Astrocyte (in vitro differentiated cells and primary cell): ENCODE measurements around the gene POMT2. TPM values are rescaled to one million over a fixed set of nuclear protein-coding genes. Genes with fewer than 3 reads are reported as not detected.

Source experiments
- DNase-seq: peaks from one replicate; pipeline ENCODE4 v3.0.0-alpha.2; 2010; ENCODE audit warnings: low read depth
- FAIRE-seq: peaks from 2 replicates; lab custom pipeline; 2011; peaks lifted over from hg19 to GRCh38; lab: Jason Lieb, UNC
- H2AFZ ChIP-seq: 2 replicates; pipeline ENCODE4 v1.6.0; 2012; ENCODE audit warnings: low read depth, low read length, inconsistent platforms
- H3K27ac ChIP-seq: 2 replicates; pipeline ENCODE4 v1.5.1; 2011; ENCODE audit warnings: low read depth, low read length, inconsistent platforms
- H3K27me3 ChIP-seq: 2 replicates; pipeline ENCODE4 v1.6.0; 2011; ENCODE audit warnings: low read length, inconsistent platforms; ENCODE audit not compliant: insufficient read depth
- H3K36me3 ChIP-seq: 2 replicates; pipeline ENCODE4 v1.5.1; 2011; ENCODE audit warnings: low read length, inconsistent platforms; ENCODE audit not compliant: insufficient read depth
- H3K4me1 ChIP-seq: 2 replicates; pipeline ENCODE4 v1.5.1; 2011; ENCODE audit warnings: low read length, inconsistent platforms; ENCODE audit not compliant: insufficient read depth
- H3K4me2 ChIP-seq: 2 replicates; pipeline ENCODE4 v1.6.0; 2012; ENCODE audit warnings: low read length, inconsistent platforms
- H3K4me3 ChIP-seq: 2 replicates; pipeline ENCODE4 v1.5.1; 2011; ENCODE audit warnings: low read depth, mild to moderate bottlenecking, low read length, inconsistent platforms; ENCODE audit not compliant: insufficient read depth
- H3K79me2 ChIP-seq: 2 replicates; pipeline ENCODE4 v1.6.0; 2012; ENCODE audit warnings: mild to moderate bottlenecking, low read length, inconsistent platforms; ENCODE audit not compliant: insufficient read depth
- H3K9ac ChIP-seq: 2 replicates; pipeline ENCODE4 v1.6.0; 2012; ENCODE audit warnings: mild to moderate bottlenecking, low read length, inconsistent platforms
- H3K9me3 ChIP-seq: 2 replicates; pipeline ENCODE4 v1.5.1; 2012; ENCODE audit warnings: low read depth, mild to moderate bottlenecking, low read length, inconsistent platforms; ENCODE audit not compliant: insufficient read depth
- H4K20me1 ChIP-seq: 2 replicates; pipeline ENCODE4 v1.6.0; 2012; ENCODE audit warnings: low read length, inconsistent platforms; ENCODE audit not compliant: insufficient read depth
- H3K27ac Mint-ChIP-seq: one replicate; pipeline ENCODE4 v1.8.0; 2021; ENCODE audit warnings: mild to moderate bottlenecking, mixed read lengths; ENCODE audit not compliant: unreplicated experiment
- H3K27me3 Mint-ChIP-seq: one replicate; pipeline ENCODE4 v1.8.0; 2021; ENCODE audit warnings: low read depth, mixed read lengths; ENCODE audit not compliant: unreplicated experiment
- H3K36me3 Mint-ChIP-seq: one replicate; pipeline ENCODE4 v1.8.0; 2021; ENCODE audit warnings: low read depth, mixed read lengths; ENCODE audit not compliant: unreplicated experiment
- H3K4me1 Mint-ChIP-seq: one replicate; pipeline ENCODE4 v1.8.0; 2021; ENCODE audit warnings: low read depth, mixed read lengths; ENCODE audit not compliant: unreplicated experiment
- H3K4me3 Mint-ChIP-seq: one replicate; pipeline ENCODE4 v1.8.0; 2021; ENCODE audit warnings: mild to moderate bottlenecking, moderate library complexity, mixed read lengths; ENCODE audit not compliant: unreplicated experiment
- H3K9me3 Mint-ChIP-seq: one replicate; pipeline ENCODE4 v1.8.0; 2021; ENCODE audit warnings: mild to moderate bottlenecking, mixed read lengths; ENCODE audit not compliant: unreplicated experiment
- EZH2 ChIP-seq: IDR thresholded peaks from 2 replicates; pipeline ENCODE4 v1.6.1; 2012; ENCODE audit warnings: mild to moderate bottlenecking, low read length, inconsistent platforms; ENCODE audit not compliant: insufficient read depth
- total RNA-seq: library from RNA; stranded (reverse); gene quantifications from 2 replicates; pipeline ENCODE4 v1.2.1, GENCODE V29; 2021
- TF ChIP-seq, protein P1 (sequence below): IDR thresholded peaks from 2 replicates; pipeline ENCODE4 v1.5.1; 2011; ENCODE audit warnings: low read depth, mild to moderate bottlenecking, inconsistent platforms, low read length, moderate library complexity; ENCODE audit not compliant: insufficient read depth

Gene POMT2
- total RNA-seq, 1 donor from 2014 or later = 53.4 TPM

DNA sequence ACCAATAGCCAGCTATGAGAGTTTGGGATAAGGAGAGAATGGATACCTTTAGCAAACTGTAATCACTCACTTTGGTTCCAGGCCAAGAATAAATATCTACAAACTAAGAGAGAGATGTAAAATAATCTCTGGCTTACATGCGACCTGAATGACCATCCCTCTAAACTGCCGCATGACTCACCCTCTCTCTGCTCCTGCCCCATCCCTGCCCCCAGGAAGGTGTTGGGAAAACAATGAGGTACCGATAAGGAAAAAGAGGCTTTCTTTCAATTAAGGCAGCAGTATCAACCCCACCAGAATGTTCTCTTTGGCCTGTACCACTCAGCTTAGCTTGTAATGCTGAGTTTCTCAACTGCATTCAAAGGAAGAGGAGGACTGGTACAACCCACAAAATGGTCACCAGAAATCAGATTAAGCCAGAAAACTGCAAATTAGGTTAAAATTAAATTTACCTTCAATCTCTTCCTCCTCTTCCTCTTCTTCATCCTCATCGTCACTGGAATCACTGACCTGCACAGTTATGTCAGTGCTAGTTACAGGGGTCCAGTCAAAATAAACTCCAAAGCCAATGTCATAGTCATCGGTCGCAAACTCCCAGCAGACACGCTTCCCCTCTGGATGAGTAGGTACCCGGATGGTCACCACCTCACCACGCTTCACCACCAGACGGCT, 22.2 kb upstream of the POMT2 start:
- no peaks in the 10 kb centered on the region for H3K36me3 ChIP-seq
- no peak for FAIRE-seq
- no peak overlapping the region for H3K4me3 Mint-ChIP-seq
- peak; percentile 12 for DNase-seq
- H3K4me3 ChIP-seq = no peak overlapping the region
- H3K36me3 Mint-ChIP-seq = peaks cover 13% of the 10 kb centered on the region
- no peak overlapping the region for H3K4me2 ChIP-seq
- no peaks in the 10 kb centered on the region for H3K27me3 ChIP-seq
- no peak overlapping the region for H2AFZ ChIP-seq
- no peak overlapping the region for H3K27ac Mint-ChIP-seq
- peaks cover 24% of the 10 kb centered on the region for H3K4me1 Mint-ChIP-seq
- no peaks in the 10 kb centered on the region for H3K9me3 Mint-ChIP-seq
- H3K4me1 ChIP-seq = peaks cover 10% of the 10 kb centered on the region
- H3K9ac ChIP-seq = no peak overlapping the region
- H3K79me2 ChIP-seq = no peaks in the 10 kb centered on the region
- H3K27me3 Mint-ChIP-seq = no peaks in the 10 kb centered on the region
- no peaks in the 10 kb centered on the region for H3K9me3 ChIP-seq
- H4K20me1 ChIP-seq = no peaks in the 10 kb centered on the region
- TF ChIP-seq EZH2 = no peak
- TF ChIP-seq, protein P1, sequence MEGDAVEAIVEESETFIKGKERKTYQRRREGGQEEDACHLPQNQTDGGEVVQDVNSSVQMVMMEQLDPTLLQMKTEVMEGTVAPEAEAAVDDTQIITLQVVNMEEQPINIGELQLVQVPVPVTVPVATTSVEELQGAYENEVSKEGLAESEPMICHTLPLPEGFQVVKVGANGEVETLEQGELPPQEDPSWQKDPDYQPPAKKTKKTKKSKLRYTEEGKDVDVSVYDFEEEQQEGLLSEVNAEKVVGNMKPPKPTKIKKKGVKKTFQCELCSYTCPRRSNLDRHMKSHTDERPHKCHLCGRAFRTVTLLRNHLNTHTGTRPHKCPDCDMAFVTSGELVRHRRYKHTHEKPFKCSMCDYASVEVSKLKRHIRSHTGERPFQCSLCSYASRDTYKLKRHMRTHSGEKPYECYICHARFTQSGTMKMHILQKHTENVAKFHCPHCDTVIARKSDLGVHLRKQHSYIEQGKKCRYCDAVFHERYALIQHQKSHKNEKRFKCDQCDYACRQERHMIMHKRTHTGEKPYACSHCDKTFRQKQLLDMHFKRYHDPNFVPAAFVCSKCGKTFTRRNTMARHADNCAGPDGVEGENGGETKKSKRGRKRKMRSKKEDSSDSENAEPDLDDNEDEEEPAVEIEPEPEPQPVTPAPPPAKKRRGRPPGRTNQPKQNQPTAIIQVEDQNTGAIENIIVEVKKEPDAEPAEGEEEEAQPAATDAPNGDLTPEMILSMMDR = no peak
- no peak overlapping the region for H3K27ac ChIP-seq

DNA sequence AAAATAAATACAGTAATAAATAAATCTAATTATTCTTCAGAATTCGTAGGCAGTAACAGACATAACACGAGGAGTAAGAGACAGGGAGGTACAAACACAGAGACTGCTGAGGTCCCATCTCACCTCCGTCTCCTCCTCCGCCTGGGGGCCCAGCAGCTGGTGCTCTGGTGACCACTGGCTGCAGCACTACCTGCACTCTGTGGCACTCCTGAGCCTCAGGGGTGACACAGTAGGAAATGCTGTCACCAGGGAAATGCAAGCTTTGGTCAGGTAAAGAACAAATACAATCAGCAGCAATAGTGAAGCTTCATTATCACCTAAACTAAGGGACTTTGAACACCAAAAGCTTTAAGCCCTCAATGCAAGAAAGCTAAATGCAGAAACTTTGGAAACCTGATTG, 19.7 kb upstream of the POMT2 start:
- Histone ChIP-seq H3K9ac (no peak overlapping the region), H3K27me3 (no peaks in the 10 kb centered on the region), H3K4me1 (peaks cover 10% of the 10 kb centered on the region), H4K20me1 (no peaks in the 10 kb centered on the region), H3K4me3 (no peak overlapping the region), H2AFZ (no peak overlapping the region), H3K9me3 (no peaks in the 10 kb centered on the region), H3K36me3 (no peaks in the 10 kb centered on the region), H3K4me2 (no peak overlapping the region), H3K79me2 (no peaks in the 10 kb centered on the region), H3K27ac (no peak overlapping the region)
- Mint-ChIP-seq H3K9me3 (no peaks in the 10 kb centered on the region), H3K27ac (no peak overlapping the region), H3K4me1 (peaks cover 24% of the 10 kb centered on the region), H3K27me3 (no peaks in the 10 kb centered on the region), H3K4me3 (no peak overlapping the region), H3K36me3 (peaks cover 13% of the 10 kb centered on the region)
- DNase-seq (no peak), FAIRE-seq (no peak)
- TF ChIP-seq, protein P1 = no peak
- no peak for TF ChIP-seq EZH2

DNA sequence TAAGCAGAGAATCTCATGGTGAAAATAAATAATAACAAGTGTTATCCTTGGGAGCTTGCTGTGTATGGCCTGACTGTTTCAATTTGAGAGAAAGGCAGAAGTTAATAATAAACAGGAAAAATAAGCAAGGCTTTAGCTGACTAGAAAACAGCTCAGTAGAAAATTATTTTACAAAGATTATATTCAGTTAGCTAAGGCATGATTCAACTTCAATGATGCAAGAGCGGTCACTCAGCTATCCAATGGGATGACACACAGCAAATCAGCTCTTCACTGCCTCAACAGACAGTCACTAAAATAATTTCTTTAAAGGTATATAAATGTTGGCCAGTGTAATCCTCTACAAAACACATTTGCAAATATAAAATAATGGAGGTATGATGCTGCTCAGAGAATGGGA, 18.7 kb upstream of the POMT2 start:
- peaks cover 10% of the 10 kb centered on the region for H3K4me1 ChIP-seq
- H3K79me2 ChIP-seq = no peaks in the 10 kb centered on the region
- no peak overlapping the region for H3K4me3 Mint-ChIP-seq
- no peaks in the 10 kb centered on the region for H3K9me3 ChIP-seq
- FAIRE-seq = no peak
- no peaks in the 10 kb centered on the region for H3K36me3 ChIP-seq
- H3K27me3 Mint-ChIP-seq = no peaks in the 10 kb centered on the region
- H3K9ac ChIP-seq = no peak overlapping the region
- no peaks in the 10 kb centered on the region for H3K27me3 ChIP-seq
- no peak for DNase-seq
- H3K4me2 ChIP-seq = no peak overlapping the region
- no peak for TF ChIP-seq EZH2
- TF ChIP-seq, protein P1 = no peak
- H3K9me3 Mint-ChIP-seq = no peaks in the 10 kb centered on the region
- H2AFZ ChIP-seq = no peak overlapping the region
- no peaks in the 10 kb centered on the region for H4K20me1 ChIP-seq
- no peak overlapping the region for H3K4me3 ChIP-seq
- H3K4me1 Mint-ChIP-seq = peaks cover 19% of the 10 kb centered on the region
- H3K36me3 Mint-ChIP-seq = peaks cover 13% of the 10 kb centered on the region
- H3K27ac Mint-ChIP-seq = no peak overlapping the region
- no peak overlapping the region for H3K27ac ChIP-seq
